ENCODE results near the gene HLA-DMB.

GRCh38 chr6:32885698-32886286 lies 55.0 kb downstream of the HLA-DMB start:
- TF ChIP-seq GATA2 (IDR thresholded peaks at IDR 0.05; ENCODE audit: low read depth, low read length): no peak
- TF ChIP-seq GATA3 (IDR thresholded peaks at IDR 0.05; ENCODE audit: low read depth, low read length): no peak
